ENCODE measurements around the gene ZNF710. TPM values are rescaled to one million over a fixed set of nuclear protein-coding genes. Genes with fewer than 3 reads are reported as not detected.

The ZNF710 gene
- total RNA-seq, 1 donor from 2014 or later = 69.3 TPM

- DNase-seq (ENCODE audit: low spot score, unreplicated experiment) = no peak
- peak overlapping the region; percentile 36 for H3K27ac Mint-ChIP-seq
- peak; percentile 67 for TF ChIP-seq CTCF (IDR thresholded peaks at IDR 0.05; ENCODE audit: unreplicated experiment)
- no peak overlapping the region for H3K4me3 Mint-ChIP-seq (ENCODE audit: low read depth)
- no peaks in the 10 kb centered on the region for H3K9me3 Mint-ChIP-seq (ENCODE audit: low read depth)
- no peaks in the 10 kb centered on the region for H3K27me3 Mint-ChIP-seq
- no peaks in the 10 kb centered on the region for H3K4me1 Mint-ChIP-seq (ENCODE audit: low read depth)
- H3K36me3 Mint-ChIP-seq (ENCODE audit: insufficient read depth) = peaks cover 35% of the 10 kb centered on the region
Observed at GRCh38 chr15:90086868-90087268, 85.7 kb downstream of the ZNF710 start.

GRCh38 chr15:90087454-90088154, 86.5 kb downstream of the ZNF710 start:
- no peak for DNase-seq (ENCODE audit: low spot score, unreplicated experiment)
- Mint-ChIP-seq H3K4me1 (ENCODE audit: low read depth) (no peaks in the 10 kb centered on the region), H3K4me3 (ENCODE audit: low read depth) (no peak overlapping the region), H3K27me3 (no peaks in the 10 kb centered on the region), H3K36me3 (ENCODE audit: insufficient read depth) (peaks cover 34% of the 10 kb centered on the region), H3K9me3 (ENCODE audit: low read depth) (no peaks in the 10 kb centered on the region), H3K27ac (peak overlapping the region; percentile 20)
- no peak for TF ChIP-seq CTCF (IDR thresholded peaks at IDR 0.05; ENCODE audit: unreplicated experiment)

- Mint-ChIP-seq H3K36me3 (ENCODE audit: insufficient read depth) (peaks cover 27% of the 10 kb centered on the region), H3K27ac (no peak overlapping the region), H3K27me3 (no peaks in the 10 kb centered on the region), H3K4me3 (ENCODE audit: low read depth) (no peak overlapping the region), H3K4me1 (ENCODE audit: low read depth) (peaks cover 7% of the 10 kb centered on the region), H3K9me3 (ENCODE audit: low read depth) (no peaks in the 10 kb centered on the region)
- DNase-seq (ENCODE audit: low spot score, unreplicated experiment) = no peak
- TF ChIP-seq CTCF (IDR thresholded peaks at IDR 0.05; ENCODE audit: unreplicated experiment) = no peak
Observed at GRCh38 chr15:90090226-90090848, 89.2 kb downstream of the ZNF710 start.

GRCh38 chr15:90091156-90091931, 90.2 kb downstream of the ZNF710 start:
- Mint-ChIP-seq H3K27ac (no peak overlapping the region), H3K4me3 (ENCODE audit: low read depth) (no peak overlapping the region), H3K36me3 (ENCODE audit: insufficient read depth) (peaks cover 29% of the 10 kb centered on the region), H3K9me3 (ENCODE audit: low read depth) (no peaks in the 10 kb centered on the region), H3K4me1 (ENCODE audit: low read depth) (peaks cover 13% of the 10 kb centered on the region), H3K27me3 (no peaks in the 10 kb centered on the region)
- DNase-seq (ENCODE audit: low spot score, unreplicated experiment) = no peak
- TF ChIP-seq CTCF (IDR thresholded peaks at IDR 0.05; ENCODE audit: unreplicated experiment) = no peak

GRCh38 chr15:90095521-90095959, 94.4 kb downstream of the ZNF710 start:
- TF ChIP-seq CTCF (IDR thresholded peaks at IDR 0.05; ENCODE audit: unreplicated experiment) = no peak
- H3K27me3 Mint-ChIP-seq = no peaks in the 10 kb centered on the region

More at GRCh38 chr15:90095521-90095959, 94.4 kb downstream of the ZNF710 start:
- Mint-ChIP-seq H3K4me3 (ENCODE audit: low read depth) (no peak overlapping the region), H3K4me1 (ENCODE audit: low read depth) (peaks cover 30% of the 10 kb centered on the region), H3K36me3 (ENCODE audit: insufficient read depth) (peaks cover 12% of the 10 kb centered on the region), H3K27ac (peak overlapping the region; percentile 87), H3K9me3 (ENCODE audit: low read depth) (no peaks in the 10 kb centered on the region)
- DNase-seq (ENCODE audit: low spot score, unreplicated experiment) = no peak
